Measurements from ENCODE around the gene CLDN5. TPM values are rescaled to one million over a fixed set of nuclear protein-coding genes. Genes with fewer than 3 reads are reported as not detected.

Gene CLDN5
- total RNA-seq, 1 experiment from 2014 or later, result not detected

GRCh38 chr22:19478045-19478900 lies 45.9 kb downstream of the CLDN5 start:
- CTCF ChIA-PET, result interaction anchor here (1.5 to 2.3 kb wide), 2 partner anchors 151 to 178 kb away, joined by 5 to 11 read pairs; no protein-coding TSS in a partner anchor
- TF ChIP-seq CTCF (IDR thresholded peaks at IDR 0.05; ENCODE audit: insufficient read depth in 1 of 2, low read depth in 1 of 2, low read length in 1 of 2, severe bottlenecking in 1 of 2, unreplicated experiment in 1 of 2), result no peak
- peak overlapping the region; percentile 95 for H3K4me3 Mint-ChIP-seq (ENCODE audit: unreplicated experiment)
- DNase-seq, result no peak
- POLR2A ChIA-PET, result no interaction called here
- H3K27me3 Mint-ChIP-seq (ENCODE audit: insufficient read depth, unreplicated experiment), result no peaks in the 10 kb centered on the region
- no TSS peak for BruUV-seq (replicated peaks)
- peaks cover 23% of the 10 kb centered on the region for H3K4me1 Mint-ChIP-seq (ENCODE audit: low read depth, unreplicated experiment)
- no peaks in the 10 kb centered on the region for H3K27me3 ChIP-seq (replicated peaks; ENCODE audit: control insufficient read depth, insufficient read depth, low read length)
- H3K4me3 ChIP-seq (ENCODE audit: low read depth, low read length), result peak overlapping the region; percentile 84
- H3K36me3 ChIP-seq (ENCODE audit: control insufficient read depth, insufficient read depth, low read length), result no peaks in the 10 kb centered on the region; the same call in 1 of the 2 replicates
- H3K9me3 Mint-ChIP-seq (ENCODE audit: unreplicated experiment), result no peaks in the 10 kb centered on the region
- H3K4me1 ChIP-seq, result peaks cover 6% of the 10 kb centered on the region; the same call in 1 of the 2 replicates
- H3K27ac Mint-ChIP-seq (ENCODE audit: unreplicated experiment), result peak overlapping the region; percentile 100
- peaks cover 48% of the 10 kb centered on the region for H3K36me3 Mint-ChIP-seq (ENCODE audit: insufficient read depth, unreplicated experiment)
- intact Hi-C loops (cut with micrococcal nuclease; ENCODE audit: unreplicated experiment), result loop anchor here (2.0 to 10.0 kb wide), 3 partner anchors 45 to 301 kb away; partner anchors contain the start of genes MRPL40 and SLC25A1
- no peaks in the 10 kb centered on the region for H3K9me3 ChIP-seq

- peaks cover 45% of the 10 kb centered on the region for H3K36me3 Mint-ChIP-seq (ENCODE audit: insufficient read depth, unreplicated experiment)
- CTCF ChIA-PET, result interaction anchor here (1.5 to 2.3 kb wide), 2 partner anchors 152 to 178 kb away, joined by 5 to 11 read pairs; no protein-coding TSS in a partner anchor
These were observed 46.7 kb downstream of the CLDN5 start for GRCh38 chr22:19477321-19478044.

More at GRCh38 chr22:19477321-19478044, 46.7 kb downstream of the CLDN5 start:
- intact Hi-C loops (cut with micrococcal nuclease; ENCODE audit: unreplicated experiment), result loop anchor here (2.0 to 10.0 kb wide), 3 partner anchors 45 to 300 kb away; partner anchors contain the start of genes MRPL40 and SLC25A1
- DNase-seq, result no peak
- TSS peak; percentile 34 for BruUV-seq (replicated peaks)
- peak overlapping the region; percentile 95 for H3K4me3 Mint-ChIP-seq (ENCODE audit: unreplicated experiment)
- peaks cover 23% of the 10 kb centered on the region for H3K4me1 Mint-ChIP-seq (ENCODE audit: low read depth, unreplicated experiment)
- no peaks in the 10 kb centered on the region for H3K27me3 ChIP-seq (replicated peaks; ENCODE audit: control insufficient read depth, insufficient read depth, low read length)
- no peaks in the 10 kb centered on the region for H3K9me3 ChIP-seq
- POLR2A ChIA-PET, result no interaction called here
- H3K4me1 ChIP-seq, result peaks cover 6% of the 10 kb centered on the region; the same call in 1 of the 2 replicates
- peak overlapping the region; percentile 100 for H3K27ac Mint-ChIP-seq (ENCODE audit: unreplicated experiment)
- TF ChIP-seq CTCF (IDR thresholded peaks at IDR 0.05; ENCODE audit: insufficient read depth in 1 of 2, low read depth in 1 of 2, low read length in 1 of 2, severe bottlenecking in 1 of 2, unreplicated experiment in 1 of 2), result no peak
- H3K36me3 ChIP-seq (ENCODE audit: control insufficient read depth, insufficient read depth, low read length), result no peaks in the 10 kb centered on the region; the same call in 1 of the 2 replicates
- no peaks in the 10 kb centered on the region for H3K27me3 Mint-ChIP-seq (ENCODE audit: insufficient read depth, unreplicated experiment)
- peak overlapping the region; percentile 84 for H3K4me3 ChIP-seq (ENCODE audit: low read depth, low read length)
- H3K9me3 Mint-ChIP-seq (ENCODE audit: unreplicated experiment), result no peaks in the 10 kb centered on the region

All from Caco-2 (cell line).